Mucosa of gallbladder (tissue), 1 donor: ENCODE results near the gene CACNB3. TPM values are rescaled to one million over a fixed set of nuclear protein-coding genes. Genes with fewer than 3 reads are reported as not detected.
A peak's percentile ranks its signal among the peaks of the same experiment; 100 is the strongest.

Source experiments
- DNase-seq: peaks from one replicate; pipeline ENCODE4 v3.0.0-alpha.2; 2020; ENCODE audit warnings: low spot score
- total RNA-seq: library from RNA; stranded (reverse); gene quantifications from one replicate; pipeline ENCODE4 v1.2.1, GENCODE V29; 2021
- donor health status: DM: no; HTN: no; CAD: no.

CACNB3 gene
- total RNA-seq, 1 donor from 2014 or later = 43.1 TPM

DNA sequence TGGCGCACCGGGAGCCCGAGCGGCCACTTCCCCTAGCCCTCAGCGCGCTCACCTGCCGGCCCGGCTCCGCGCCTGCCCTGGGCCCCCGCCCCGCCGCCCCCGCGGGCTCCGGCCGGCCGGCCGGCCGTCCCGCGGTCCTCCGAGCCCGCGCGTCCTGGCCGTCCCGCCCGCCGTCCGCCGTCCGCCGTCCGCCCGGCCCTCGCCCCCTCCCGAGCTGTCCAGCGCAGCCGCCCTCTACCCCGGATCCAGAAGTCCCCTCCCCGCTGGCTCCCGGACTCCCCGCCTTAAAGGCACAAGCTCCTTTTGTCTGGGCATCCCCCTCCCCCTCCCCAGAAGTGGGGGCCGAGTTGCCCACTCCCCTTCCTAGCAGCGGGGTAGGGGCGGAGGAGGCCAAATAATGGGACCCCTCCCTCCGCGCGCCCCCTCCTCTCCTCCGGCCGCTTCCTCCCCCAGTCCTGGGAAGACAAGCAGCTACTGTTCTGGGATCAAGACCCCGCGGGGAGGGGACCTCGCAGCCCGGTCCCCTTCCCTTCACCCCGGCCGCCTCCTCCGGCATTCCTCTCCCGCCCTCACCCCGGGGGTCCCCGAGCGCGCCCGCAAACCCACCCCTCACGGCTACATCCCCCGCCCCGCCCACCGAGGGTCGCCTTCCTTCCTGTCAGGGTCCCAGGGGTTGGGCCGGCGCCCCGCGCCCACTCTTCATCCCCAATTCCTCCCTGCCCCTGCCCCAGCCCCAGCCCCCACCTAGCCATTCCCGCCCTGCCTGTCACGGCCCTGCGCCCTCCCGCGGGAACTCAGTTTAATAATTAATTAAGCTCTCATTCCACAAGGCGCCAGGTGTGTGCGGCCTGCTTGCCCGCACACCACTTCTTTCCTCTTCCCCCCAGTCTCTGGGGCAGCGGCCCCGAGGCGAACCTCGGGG lies 29.2 kb upstream of the CACNB3 start, which contains the start of gene ADCY6:
TSS of gene ADCY6 (minus strand) at position 236 of the 922 bp plus-strand sequence. CDS start 5,655 bp downstream, outside the sequence.
- peak; percentile 73 for DNase-seq

DNA sequence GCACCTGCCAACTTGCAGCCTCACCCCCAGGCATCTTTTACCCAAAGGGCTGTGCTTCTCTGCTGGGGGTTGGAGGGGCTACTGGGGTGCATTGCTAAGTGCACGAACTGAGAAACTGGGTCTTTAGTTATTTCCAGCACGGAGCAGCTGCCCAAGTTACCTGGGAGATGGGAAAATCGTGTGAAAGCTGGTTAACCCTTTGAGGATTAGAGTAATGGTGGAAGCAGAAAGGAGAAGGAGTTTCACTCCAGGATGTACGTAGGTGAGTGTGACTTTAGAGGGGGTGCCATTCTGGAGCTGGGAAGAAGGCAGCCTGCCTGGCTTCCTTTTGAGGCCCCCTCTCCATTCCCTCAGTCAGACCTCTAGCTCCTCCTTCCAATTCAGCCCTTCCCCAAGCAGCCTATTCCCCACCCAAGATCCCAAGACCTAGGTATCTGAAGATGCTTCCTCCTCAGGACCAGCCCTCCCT lies 28.4 kb upstream of the CACNB3 start:
- DNase-seq = no peak

GRCh38 chr12:48793696-48794095 lies 24.6 kb upstream of the CACNB3 start:
- DNase-seq = no peak

DNA sequence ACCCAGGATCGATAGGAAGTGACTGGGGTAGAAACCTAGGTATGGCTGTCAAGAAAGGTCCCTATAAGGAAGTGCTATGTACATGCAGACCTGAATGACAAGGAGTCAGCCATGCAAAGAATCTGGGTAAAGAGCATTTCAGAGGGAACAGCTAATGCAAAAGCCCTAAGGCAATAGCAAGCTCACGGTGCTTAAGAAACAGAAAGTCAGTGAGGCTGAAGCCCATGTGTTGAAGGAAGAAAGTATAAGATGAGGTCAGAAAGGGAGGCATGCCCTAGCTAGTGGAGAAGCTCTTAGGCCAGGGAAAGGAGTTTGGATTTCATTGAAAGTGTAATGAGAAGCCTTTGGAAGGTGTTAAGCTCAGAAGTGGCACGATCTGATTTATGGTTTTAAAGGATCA lies 23.4 kb upstream of the CACNB3 start:
- DNase-seq = no peak

GRCh38 chr12:48795550-48796455 lies 22.5 kb upstream of the CACNB3 start:
- DNase-seq = peak; percentile 79

GRCh38 chr12:48796976-48797375 lies 21.3 kb upstream of the CACNB3 start:
- DNase-seq = no peak

GRCh38 chr12:48800457-48800856 lies 17.8 kb upstream of the CACNB3 start:
- no peak for DNase-seq

DNA sequence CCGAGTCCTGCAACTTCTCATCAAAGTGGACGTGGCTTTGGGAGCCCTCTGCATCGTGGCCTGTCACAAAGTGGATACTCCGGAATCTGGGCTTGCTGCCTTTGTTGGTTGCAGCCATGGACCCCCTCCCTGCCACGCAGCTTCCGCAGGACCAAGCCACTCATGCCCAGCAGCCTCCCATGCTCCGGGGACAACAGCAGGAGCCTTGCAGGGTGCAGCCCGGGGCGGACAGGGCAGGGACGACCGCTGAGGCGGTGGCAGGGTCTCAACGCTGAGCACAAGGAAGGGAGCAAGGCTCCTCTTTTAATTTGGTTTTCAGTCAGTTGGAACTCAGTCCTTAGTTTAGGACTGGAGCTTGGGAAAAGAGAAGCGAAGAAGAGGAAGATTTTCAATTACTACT lies 17.3 kb upstream of the CACNB3 start:
- DNase-seq = no peak

DNA sequence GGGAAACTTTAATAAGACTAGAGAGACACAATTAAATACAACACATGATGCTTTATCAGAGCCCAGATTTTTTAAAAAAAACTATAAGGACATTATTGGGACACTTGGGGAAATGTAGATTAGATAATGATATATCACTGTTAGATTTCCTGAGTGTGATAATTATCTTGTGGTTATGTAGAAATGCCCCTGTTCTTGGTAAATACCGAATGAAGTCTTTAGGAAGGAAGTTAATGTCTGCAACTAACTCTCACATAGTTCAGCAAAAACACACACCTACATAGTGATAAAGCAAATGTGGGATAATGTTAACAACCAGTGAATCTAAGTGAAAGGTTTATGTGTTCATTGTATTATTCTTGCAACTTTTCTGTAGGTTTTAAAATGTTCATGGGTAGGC lies 14.6 kb upstream of the CACNB3 start:
- DNase-seq = no peak

DNA sequence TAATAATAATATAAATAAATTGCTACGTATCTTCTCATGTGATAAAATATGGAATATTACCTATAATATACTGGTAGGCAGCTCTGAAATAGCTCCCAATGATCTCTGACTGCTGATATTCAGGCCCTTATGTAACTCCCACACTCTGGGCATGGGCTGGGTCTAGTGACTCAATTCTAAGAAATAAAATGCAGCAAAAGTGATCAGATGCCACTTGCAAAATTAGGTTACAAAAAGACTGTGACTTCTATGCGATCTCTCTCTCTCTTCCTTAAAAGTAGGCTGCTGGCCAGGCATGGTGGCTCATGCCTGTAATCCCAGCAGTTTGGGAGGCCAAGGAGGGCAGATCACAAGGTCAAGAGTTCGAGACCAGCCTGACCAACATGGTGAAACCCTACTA lies 10.3 kb upstream of the CACNB3 start:
- no peak for DNase-seq

DNA sequence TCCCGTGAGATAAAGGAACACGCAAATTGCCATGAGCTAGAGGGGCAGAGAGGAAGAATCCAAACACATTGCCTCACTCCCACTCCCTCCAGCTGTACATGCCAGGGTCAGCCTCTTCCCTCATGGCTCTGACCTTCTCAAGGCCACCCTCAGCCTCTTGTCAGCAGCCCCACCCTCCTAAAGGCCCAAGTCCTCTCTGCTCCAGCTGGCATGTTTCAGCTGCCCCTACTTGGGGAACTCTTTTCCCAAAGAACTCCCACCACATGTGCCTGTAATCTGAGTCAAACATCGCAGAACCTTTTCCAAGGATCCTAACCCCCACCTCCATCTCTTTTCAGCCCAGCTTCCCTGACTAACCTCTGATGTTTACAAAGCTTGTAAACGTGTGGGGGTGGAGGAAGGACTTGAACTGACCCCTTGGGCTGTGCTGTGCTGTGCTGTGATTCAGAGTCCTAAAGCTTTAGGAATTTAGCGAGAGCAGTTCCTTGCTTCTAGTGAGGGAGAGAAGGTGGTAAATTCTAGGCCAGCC lies 7.3 kb upstream of the CACNB3 start:
- DNase-seq = no peak

- no peak for DNase-seq
Measured at GRCh38 chr12:48811437-48812090, 6.7 kb upstream of the CACNB3 start.

GRCh38 chr12:48812389-48812788 lies 5.9 kb upstream of the CACNB3 start:
- no peak for DNase-seq

DNA sequence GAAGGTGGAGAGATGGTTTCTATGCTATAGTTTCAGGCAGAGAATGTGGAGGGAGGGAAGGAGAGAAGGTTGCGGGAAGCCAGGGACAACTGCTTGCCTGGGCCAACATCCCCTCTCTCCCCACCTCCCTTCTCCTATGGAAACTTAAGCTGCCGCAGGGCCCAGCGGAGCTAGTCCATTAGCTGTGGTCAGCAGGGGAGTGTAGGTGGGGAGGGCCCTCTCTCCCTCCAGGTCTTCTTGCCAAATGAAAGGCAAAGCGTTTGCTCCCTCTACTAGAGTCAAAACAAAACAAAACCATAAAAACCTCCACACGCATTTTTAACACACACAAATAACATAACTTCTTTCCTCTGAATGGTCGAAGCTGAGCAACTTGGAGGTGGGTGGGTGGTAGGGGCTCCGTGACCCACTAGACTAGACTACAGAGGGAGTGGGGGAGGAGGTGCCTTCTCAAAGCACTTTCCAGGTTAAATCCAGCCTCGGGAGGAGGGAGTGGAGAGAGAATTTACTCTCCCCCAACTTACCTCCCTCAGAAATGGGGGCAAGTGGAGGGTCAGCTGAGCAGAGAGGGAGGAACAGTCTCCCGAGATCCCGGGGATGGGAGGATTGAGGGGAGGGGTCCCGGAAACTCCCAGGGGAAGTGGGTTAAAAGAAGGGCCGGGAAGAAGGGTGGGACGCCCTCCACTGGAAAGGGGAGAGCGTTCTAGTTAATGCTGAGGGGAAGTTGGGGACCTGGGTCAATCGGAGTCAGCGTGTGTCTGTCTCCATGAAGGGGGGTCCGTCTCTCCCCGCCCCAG lies 4.6 kb upstream of the CACNB3 start:
- DNase-seq = no peak

DNA sequence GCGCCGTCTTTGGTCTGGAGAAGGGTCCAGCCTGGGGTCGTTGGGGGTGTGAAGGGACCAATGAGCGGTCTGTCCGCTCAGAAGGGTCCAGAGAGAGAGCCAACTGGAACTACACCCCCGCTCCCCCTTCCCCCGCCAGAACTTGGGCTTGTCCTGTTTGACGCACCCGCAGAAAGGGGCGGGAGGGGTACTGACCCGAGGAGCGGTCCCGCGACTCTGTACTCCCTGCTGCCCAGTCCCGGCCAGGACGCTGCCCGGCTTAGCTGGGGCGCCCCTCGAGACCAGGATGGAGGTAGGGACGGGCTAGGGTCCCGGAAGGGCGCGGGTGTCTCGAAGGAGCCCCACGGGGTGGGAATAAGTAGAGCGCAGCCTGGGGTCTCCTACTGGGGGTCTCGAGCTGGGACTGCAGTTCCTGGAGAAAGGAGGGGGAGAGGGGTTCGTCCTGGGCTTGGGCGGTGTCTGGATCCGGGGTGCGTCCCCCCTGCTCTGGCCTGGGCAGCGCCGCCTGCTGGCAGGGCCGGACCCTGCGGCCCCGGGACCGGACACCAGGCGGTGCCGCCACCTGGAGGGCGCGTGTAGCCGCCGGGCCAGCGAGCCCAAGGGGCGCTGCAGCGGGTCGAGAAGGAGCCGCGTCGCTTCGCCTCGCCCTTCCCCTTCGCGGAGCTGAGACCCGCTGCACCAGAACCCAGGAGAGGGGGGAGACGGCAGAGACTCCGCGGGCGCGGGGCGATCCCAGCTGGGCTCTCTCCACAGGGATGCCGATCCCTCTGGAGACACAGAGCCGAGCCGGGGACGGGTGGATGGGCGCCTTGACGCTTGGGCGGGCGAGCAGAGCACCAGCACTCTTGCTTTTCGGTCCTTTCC lies 3.8 kb upstream of the CACNB3 start:
- peak; percentile 83 for DNase-seq

GRCh38 chr12:48815126-48816110 lies 2.9 kb upstream of the CACNB3 start:
- DNase-seq = peak; percentile 84

DNA sequence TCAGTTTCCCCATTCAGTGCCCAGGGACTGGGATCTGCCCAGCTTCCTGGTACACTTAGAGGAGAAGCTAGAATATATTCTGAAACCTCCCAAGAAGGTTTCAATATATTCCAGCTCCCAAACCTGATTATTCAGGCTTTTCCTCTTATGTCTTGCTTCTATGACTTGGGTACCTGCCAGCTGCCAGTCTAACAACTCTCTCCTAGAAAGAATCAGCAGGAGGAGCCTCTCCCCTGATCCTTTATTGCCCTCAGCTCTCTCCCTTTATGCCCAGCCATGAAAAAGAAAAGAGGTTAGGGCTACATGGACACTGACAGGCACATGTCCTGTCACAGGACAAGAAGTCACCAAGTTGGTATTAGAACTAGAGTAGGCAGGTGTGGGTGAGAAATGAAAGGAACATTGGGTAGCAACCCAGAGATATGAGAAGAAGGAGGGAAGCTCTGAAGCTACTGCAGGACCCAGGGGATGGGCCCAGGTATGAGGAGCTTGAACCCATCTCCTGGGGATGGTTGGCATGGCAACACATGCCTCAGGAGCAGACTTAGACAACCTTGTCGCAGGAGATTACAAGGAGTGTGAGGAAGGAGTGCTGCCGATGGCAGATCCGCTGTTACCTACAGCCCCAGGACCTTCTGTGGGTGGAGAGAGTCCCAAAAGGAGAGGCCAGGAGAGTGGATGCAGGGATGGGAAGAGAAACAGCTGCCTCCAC lies 2.0 kb upstream of the CACNB3 start:
- DNase-seq = no peak
